ENCODE results near the gene MED29. TPM values are rescaled to one million over a fixed set of nuclear protein-coding genes. Genes with fewer than 3 reads are reported as not detected.

The MED29 gene
- total RNA-seq, 3 donors from 2014 or later (not counting 1 experiment from before 2014, with no cell fraction given) = 37.5 to 49.1 (median 45.9) TPM

DNA sequence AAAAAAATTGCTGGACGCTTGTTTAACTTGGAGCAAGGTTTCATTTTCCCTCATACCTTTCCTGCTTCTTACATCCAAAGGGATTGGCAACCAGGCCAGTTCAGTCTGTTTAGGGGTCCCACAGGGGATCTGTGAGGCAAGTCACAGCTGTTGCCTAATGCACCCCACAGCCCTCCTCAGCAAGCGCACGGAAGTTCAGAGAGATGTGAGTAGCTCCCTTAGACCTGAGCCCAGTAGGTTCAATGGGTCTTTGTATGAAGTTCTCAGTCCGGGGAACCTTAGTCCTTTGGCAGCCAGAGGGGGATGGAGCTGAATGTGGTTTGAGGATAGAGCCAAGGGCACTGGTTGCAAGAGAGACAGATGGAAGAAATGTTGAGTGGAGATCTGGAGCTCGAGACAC lies 35.9 kb upstream of the MED29 start:
- Mint-ChIP-seq H3K27ac (no peak overlapping the region), H3K9me3 (no peaks in the 10 kb centered on the region), H3K27me3 (ENCODE audit: low read depth in 2 of 2) (no peaks in the 10 kb centered on the region), H3K4me3 (no peak overlapping the region), H3K4me1 (peaks cover 0 to 5% of the 10 kb centered on the region in 2 donors), H3K36me3 (peaks cover 9% of the 10 kb centered on the region)
- Histone ChIP-seq H3K9me3 (ENCODE audit: control insufficient read depth, insufficient read depth, low read length) (no peaks in the 10 kb centered on the region), H3K36me3 (ENCODE audit: control insufficient read depth, insufficient read depth, low read length) (peaks cover 68% of the 10 kb centered on the region), H3K4me3 (ENCODE audit: low read length) (no peak overlapping the region), H3K27ac (ENCODE audit: low read length) (no peak overlapping the region), H3K27me3 (ENCODE audit: control insufficient read depth, insufficient read depth, low read length) (no peaks in the 10 kb centered on the region), H3K4me1 (ENCODE audit: control insufficient read depth, insufficient read depth, low read length) (peaks cover 3% of the 10 kb centered on the region)
- ATAC-seq (no peak), DNase-seq (no peak)
- intact Hi-C loops (cut with micrococcal nuclease) = no loop called here
- WGBS (ENCODE audit: insufficient coverage) = 97% methylated on average over 5 of the region's 5 CpGs
- TF ChIP-seq, protein P1, sequence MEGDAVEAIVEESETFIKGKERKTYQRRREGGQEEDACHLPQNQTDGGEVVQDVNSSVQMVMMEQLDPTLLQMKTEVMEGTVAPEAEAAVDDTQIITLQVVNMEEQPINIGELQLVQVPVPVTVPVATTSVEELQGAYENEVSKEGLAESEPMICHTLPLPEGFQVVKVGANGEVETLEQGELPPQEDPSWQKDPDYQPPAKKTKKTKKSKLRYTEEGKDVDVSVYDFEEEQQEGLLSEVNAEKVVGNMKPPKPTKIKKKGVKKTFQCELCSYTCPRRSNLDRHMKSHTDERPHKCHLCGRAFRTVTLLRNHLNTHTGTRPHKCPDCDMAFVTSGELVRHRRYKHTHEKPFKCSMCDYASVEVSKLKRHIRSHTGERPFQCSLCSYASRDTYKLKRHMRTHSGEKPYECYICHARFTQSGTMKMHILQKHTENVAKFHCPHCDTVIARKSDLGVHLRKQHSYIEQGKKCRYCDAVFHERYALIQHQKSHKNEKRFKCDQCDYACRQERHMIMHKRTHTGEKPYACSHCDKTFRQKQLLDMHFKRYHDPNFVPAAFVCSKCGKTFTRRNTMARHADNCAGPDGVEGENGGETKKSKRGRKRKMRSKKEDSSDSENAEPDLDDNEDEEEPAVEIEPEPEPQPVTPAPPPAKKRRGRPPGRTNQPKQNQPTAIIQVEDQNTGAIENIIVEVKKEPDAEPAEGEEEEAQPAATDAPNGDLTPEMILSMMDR (IDR thresholded peaks at IDR 0.05) = no peak

DNA sequence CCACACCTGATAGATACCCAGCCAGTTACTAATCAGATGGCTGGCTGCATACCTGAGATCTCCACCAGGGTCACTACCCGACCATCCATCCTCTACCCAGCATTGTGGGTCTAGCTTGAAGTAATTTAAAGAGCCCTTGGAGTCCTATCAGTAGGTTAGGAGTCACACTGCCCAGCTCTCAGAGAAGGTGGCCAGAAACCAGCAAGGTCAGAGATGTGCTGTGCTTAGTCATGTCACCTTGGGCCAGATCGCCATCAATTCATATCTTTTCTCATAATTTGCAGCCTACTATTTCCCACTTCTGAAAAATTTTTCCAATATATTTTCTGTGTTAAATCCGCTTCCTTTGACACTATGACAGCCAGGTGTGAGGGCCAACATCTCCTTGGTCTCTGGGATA lies 35.1 kb upstream of the MED29 start:
- TF ChIP-seq, protein P1 (IDR thresholded peaks at IDR 0.05) = no peak
- Mint-ChIP-seq H3K36me3 (peaks cover 9% of the 10 kb centered on the region), H3K4me3 (no peak overlapping the region), H3K4me1 (peaks cover 0 to 5% of the 10 kb centered on the region in 2 donors), H3K27me3 (ENCODE audit: low read depth in 2 of 2) (no peaks in the 10 kb centered on the region), H3K27ac (no peak overlapping the region), H3K9me3 (no peaks in the 10 kb centered on the region)
- Histone ChIP-seq H3K9me3 (ENCODE audit: control insufficient read depth, insufficient read depth, low read length) (no peaks in the 10 kb centered on the region), H3K4me1 (ENCODE audit: control insufficient read depth, insufficient read depth, low read length) (peaks cover 1% of the 10 kb centered on the region), H3K36me3 (ENCODE audit: control insufficient read depth, insufficient read depth, low read length) (peaks cover 76% of the 10 kb centered on the region), H3K27ac (ENCODE audit: low read length) (no peak overlapping the region), H3K4me3 (ENCODE audit: low read length) (no peak overlapping the region), H3K27me3 (ENCODE audit: control insufficient read depth, insufficient read depth, low read length) (no peaks in the 10 kb centered on the region)
- no peak for DNase-seq
- WGBS (ENCODE audit: insufficient coverage) = 91% methylated on average over 3 of the region's 3 CpGs
- intact Hi-C loops (cut with micrococcal nuclease) = no loop called here
- ATAC-seq = no peak

DNA sequence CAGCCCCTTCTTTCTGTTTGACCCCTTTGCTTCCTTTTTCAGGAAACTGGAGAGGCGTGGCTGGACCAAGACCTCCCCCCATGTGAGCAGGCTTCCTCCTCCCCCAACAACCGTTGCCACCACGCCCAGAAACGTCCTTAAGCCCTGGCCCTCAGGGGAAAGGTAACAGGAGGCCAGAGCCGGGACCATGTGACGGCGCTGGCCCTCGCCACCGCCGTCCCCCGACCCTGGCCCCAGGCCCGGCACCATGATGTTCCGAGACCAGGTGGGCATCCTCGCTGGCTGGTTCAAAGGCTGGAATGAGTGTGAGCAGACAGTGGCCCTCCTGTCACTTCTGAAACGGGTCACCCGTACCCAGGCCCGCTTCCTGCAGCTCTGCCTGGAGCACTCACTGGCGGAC lies 34.5 kb upstream of the MED29 start:
- no peaks in the 10 kb centered on the region for H3K4me1 ChIP-seq (ENCODE audit: control insufficient read depth, insufficient read depth, low read length)
- 92% methylated on average over 18 of the region's 18 CpGs for WGBS (ENCODE audit: insufficient coverage)
- DNase-seq = no peak
- peaks cover 73% of the 10 kb centered on the region for H3K36me3 ChIP-seq (ENCODE audit: control insufficient read depth, insufficient read depth, low read length)
- Mint-ChIP-seq H3K4me1 (peaks cover 0 to 2% of the 10 kb centered on the region in 2 donors), H3K27ac (no peak overlapping the region), H3K4me3 (no peak overlapping the region), H3K27me3 (ENCODE audit: low read depth in 2 of 2) (no peaks in the 10 kb centered on the region), H3K9me3 (no peaks in the 10 kb centered on the region), H3K36me3 (peaks cover 9% of the 10 kb centered on the region)
- intact Hi-C loops (cut with micrococcal nuclease) = no loop called here
- no peaks in the 10 kb centered on the region for H3K27me3 ChIP-seq (ENCODE audit: control insufficient read depth, insufficient read depth, low read length)
- no peaks in the 10 kb centered on the region for H3K9me3 ChIP-seq (ENCODE audit: control insufficient read depth, insufficient read depth, low read length)
- peak in 1 of 3 donors; percentile 17 for ATAC-seq
- TF ChIP-seq, protein P1 (IDR thresholded peaks at IDR 0.05) = no peak
- H3K4me3 ChIP-seq (ENCODE audit: low read length) = no peak overlapping the region
- H3K27ac ChIP-seq (ENCODE audit: low read length) = no peak overlapping the region

DNA sequence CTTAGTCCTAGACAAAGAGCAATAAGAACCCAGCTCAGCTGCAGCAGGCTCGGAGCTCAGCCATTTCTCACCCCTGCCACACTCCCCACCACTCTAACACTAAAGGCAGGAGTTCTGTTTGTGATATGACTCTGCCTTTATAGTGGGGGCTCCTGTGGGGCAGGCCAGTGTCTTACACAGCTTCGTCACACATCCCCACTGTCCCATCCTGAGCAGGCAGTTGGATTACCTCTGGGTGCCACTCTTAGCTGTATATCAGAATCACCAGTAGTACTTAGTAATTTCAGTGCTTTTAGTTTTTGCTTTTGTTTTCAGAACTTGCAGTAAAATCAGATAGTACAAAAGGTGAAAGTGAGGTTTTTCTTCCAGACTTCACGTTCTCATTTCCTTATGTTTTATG lies 32.2 kb upstream of the MED29 start:
- H3K27ac Mint-ChIP-seq = no peak overlapping the region
- intact Hi-C loops (cut with micrococcal nuclease) = no loop called here
- ATAC-seq (no peak), DNase-seq (no peak)
- Histone ChIP-seq H3K4me3 (ENCODE audit: low read length) (no peak overlapping the region), H3K9me3 (ENCODE audit: control insufficient read depth, insufficient read depth, low read length) (no peaks in the 10 kb centered on the region), H3K27ac (ENCODE audit: low read length) (no peak overlapping the region), H3K27me3 (ENCODE audit: control insufficient read depth, insufficient read depth, low read length) (no peaks in the 10 kb centered on the region), H3K4me1 (ENCODE audit: control insufficient read depth, insufficient read depth, low read length) (peaks cover 4% of the 10 kb centered on the region), H3K36me3 (ENCODE audit: control insufficient read depth, insufficient read depth, low read length) (peaks cover 78% of the 10 kb centered on the region)
- TF ChIP-seq, protein P1 (IDR thresholded peaks at IDR 0.05) = no peak
- H3K27me3 Mint-ChIP-seq (ENCODE audit: low read depth in 2 of 2) = no peaks in the 10 kb centered on the region
- H3K4me3 Mint-ChIP-seq = no peak overlapping the region
- H3K9me3 Mint-ChIP-seq = no peaks in the 10 kb centered on the region
- peaks cover 6% of the 10 kb centered on the region for H3K36me3 Mint-ChIP-seq
- no peaks in the 10 kb centered on the region for H3K4me1 Mint-ChIP-seq
- WGBS (ENCODE audit: insufficient coverage) = 91% methylated on average over 1 of the region's 3 CpGs
